ENCODE results near the gene RNASET2.

GRCh38 chr6:166936079-166936787, 20.1 kb downstream of the RNASET2 start:
- TF ChIP-seq CTCF (IDR thresholded peaks at IDR 0.05) (no peak), POLR2A (IDR thresholded peaks at IDR 0.05) (no peak)

Data from lower leg skin (tissue), 3 donors.